MM.1S (cell line): ENCODE results near the gene COL4A5.

Experiments used
- DNase-seq: peaks from one replicate; pipeline ENCODE4 v3.0.0-alpha.2; 2015
- H2AFZ ChIP-seq: fragments of 300-600 bp; sonication (generic); 2 replicates; pipeline ENCODE4 v1.6.0; 2016; ENCODE audit warnings: antibody characterized with exemption, low read length
- H3F3A ChIP-seq: fragments of 300-600 bp; sonication (generic); 2 replicates; pipeline ENCODE4 v1.6.1; 2016; ENCODE audit warnings: mild to moderate bottlenecking, antibody characterized with exemption, low read length, moderate library complexity, mixed read lengths; ENCODE audit not compliant: insufficient read depth
- H3K27ac ChIP-seq: fragments of 300-600 bp; sonication (generic); 2 replicates; pipeline ENCODE4 v1.5.1; 2016; ENCODE audit warnings: mild to moderate bottlenecking, low read length
- H3K27me3 ChIP-seq: fragments of 300-600 bp; sonication (generic); replicated peaks from 2 replicates; pipeline ENCODE4 v1.6.0; 2016; ENCODE audit warnings: low read length; ENCODE audit not compliant: insufficient read depth
- H3K36me3 ChIP-seq: fragments of 300-600 bp; sonication (generic); replicated peaks from 2 replicates; pipeline ENCODE4 v1.6.1; 2016; ENCODE audit warnings: mild to moderate bottlenecking, low read length, mixed read lengths; ENCODE audit not compliant: insufficient read depth
- H3K4me1 ChIP-seq: fragments of 300-600 bp; sonication (generic); 2 replicates; pipeline ENCODE4 v1.6.1; 2016; ENCODE audit warnings: low read length, mixed read lengths
- H3K4me2 ChIP-seq: fragments of 300-600 bp; sonication (generic); 2 replicates; pipeline ENCODE4 v1.6.0; 2016; ENCODE audit warnings: low read depth, low read length
- H3K4me3 ChIP-seq: fragments of 300-600 bp; sonication (generic); 2 replicates; pipeline ENCODE4 v1.5.1; 2016; ENCODE audit warnings: low read length, mixed read lengths
- H3K79me2 ChIP-seq: fragments of 300-600 bp; sonication (generic); 2 replicates; pipeline ENCODE4 v1.6.1; 2016; ENCODE audit warnings: mixed run types, low read length, mixed read lengths
- H3K9ac ChIP-seq: fragments of 300-600 bp; sonication (generic); 2 replicates; pipeline ENCODE4 v1.6.1; 2016; ENCODE audit warnings: low read length, mixed read lengths
- H3K9me2 ChIP-seq: fragments of 300-600 bp; sonication (generic); replicated peaks from 2 replicates; pipeline ENCODE4 v1.6.1; 2016; ENCODE audit warnings: mild to moderate bottlenecking, low read length, mixed read lengths; ENCODE audit not compliant: insufficient read depth
- H3K9me3 ChIP-seq: fragments of 300-600 bp; sonication (generic); replicated peaks from 2 replicates; pipeline ENCODE4 v1.6.1; 2016; ENCODE audit warnings: mild to moderate bottlenecking, low read length, mixed read lengths; ENCODE audit not compliant: insufficient read depth
- H4K20me1 ChIP-seq: fragments of 300-600 bp; sonication (generic); 2 replicates; pipeline ENCODE4 v1.6.1; 2016; ENCODE audit warnings: mild to moderate bottlenecking, low read length, moderate library complexity, mixed read lengths; ENCODE audit not compliant: insufficient read depth
- CTCF ChIP-seq: fragments of 300-600 bp; sonication (generic); IDR thresholded peaks from 2 replicates; pipeline ENCODE4 v1.5.1; 2016; ENCODE audit warnings: antibody characterized with exemption, low read length, mixed read lengths

The COL4A5 gene

GRCh38 chrX:108740299-108740774 is 300.7 kb downstream of the COL4A5 start:
- no peak for TF ChIP-seq CTCF
- Histone ChIP-seq H2AFZ (no peak overlapping the region), H3K79me2 (no peaks in the 10 kb centered on the region), H3K9me3 (no peaks in the 10 kb centered on the region), H3K27ac (no peak overlapping the region), H3K36me3 (no peaks in the 10 kb centered on the region), H3K9me2 (no peaks in the 10 kb centered on the region), H3K4me1 (no peaks in the 10 kb centered on the region), H3K27me3 (no peaks in the 10 kb centered on the region), H4K20me1 (no peaks in the 10 kb centered on the region), H3K9ac (no peak overlapping the region), H3K4me2 (no peak overlapping the region), H3K4me3 (no peak overlapping the region), H3F3A (no peaks in the 10 kb centered on the region)
- DNase-seq, result no peak
